Activated naive CD8-positive, alpha-beta T cell treated with anti-CD3 and anti-CD28 coated beads, Interleukin-2, amount 50 U/mL, for 24 hours (primary cell): ENCODE results near the gene PDE4B.

Source experiments
- ATAC-seq: fragments of 150-1000 bp; cut with Tn5 transposase; one replicate; pipeline ENCODE4 v1.10.0; 2021
- DNase-seq: peaks from one replicate; pipeline ENCODE4 v3.0.0; 2021
- H3K27ac Mint-ChIP-seq: one replicate; pipeline ENCODE4 v1.8.0; 2021; ENCODE audit warnings: mild to moderate bottlenecking, mixed read lengths
- H3K27me3 Mint-ChIP-seq: one replicate; pipeline ENCODE4 v1.8.0; 2021; ENCODE audit warnings: mixed read lengths
- H3K36me3 Mint-ChIP-seq: one replicate; pipeline ENCODE4 v1.8.0; 2021; ENCODE audit warnings: low read depth, mixed read lengths
- H3K4me1 Mint-ChIP-seq: one replicate; pipeline ENCODE4 v1.8.0; 2021; ENCODE audit warnings: mixed read lengths
- H3K4me3 Mint-ChIP-seq: one replicate; pipeline ENCODE4 v1.8.0; 2021; ENCODE audit warnings: mild to moderate bottlenecking, moderate library complexity, mixed read lengths
- H3K9me3 Mint-ChIP-seq: one replicate; pipeline ENCODE4 v1.8.0; 2021; ENCODE audit warnings: mixed read lengths

The PDE4B gene

GRCh38 chr1:66250478-66250877 is 457.8 kb downstream of the PDE4B start:
- no peaks in the 10 kb centered on the region for H3K9me3 Mint-ChIP-seq
- no peak overlapping the region for H3K4me3 Mint-ChIP-seq
- no peak for DNase-seq
- H3K27ac Mint-ChIP-seq = no peak overlapping the region
- no peaks in the 10 kb centered on the region for H3K27me3 Mint-ChIP-seq
- no peaks in the 10 kb centered on the region for H3K36me3 Mint-ChIP-seq
- peaks cover 25% of the 10 kb centered on the region for H3K4me1 Mint-ChIP-seq
- no peak for ATAC-seq

- Mint-ChIP-seq H3K9me3 (no peaks in the 10 kb centered on the region), H3K27ac (no peak overlapping the region), H3K27me3 (no peaks in the 10 kb centered on the region), H3K36me3 (no peaks in the 10 kb centered on the region), H3K4me3 (no peak overlapping the region), H3K4me1 (peaks cover 32% of the 10 kb centered on the region)
- ATAC-seq (no peak), DNase-seq (no peak)
Measured at GRCh38 chr1:66251546-66251945, 458.9 kb downstream of the PDE4B start.

GRCh38 chr1:66253330-66253921 is 460.7 kb downstream of the PDE4B start:
- DNase-seq = no peak
- H3K4me3 Mint-ChIP-seq = no peak overlapping the region
- H3K27ac Mint-ChIP-seq = no peak overlapping the region
- H3K27me3 Mint-ChIP-seq = no peaks in the 10 kb centered on the region
- no peaks in the 10 kb centered on the region for H3K9me3 Mint-ChIP-seq
- H3K36me3 Mint-ChIP-seq = no peaks in the 10 kb centered on the region
- ATAC-seq = peak; percentile 95
- peaks cover 44% of the 10 kb centered on the region for H3K4me1 Mint-ChIP-seq

DNA sequence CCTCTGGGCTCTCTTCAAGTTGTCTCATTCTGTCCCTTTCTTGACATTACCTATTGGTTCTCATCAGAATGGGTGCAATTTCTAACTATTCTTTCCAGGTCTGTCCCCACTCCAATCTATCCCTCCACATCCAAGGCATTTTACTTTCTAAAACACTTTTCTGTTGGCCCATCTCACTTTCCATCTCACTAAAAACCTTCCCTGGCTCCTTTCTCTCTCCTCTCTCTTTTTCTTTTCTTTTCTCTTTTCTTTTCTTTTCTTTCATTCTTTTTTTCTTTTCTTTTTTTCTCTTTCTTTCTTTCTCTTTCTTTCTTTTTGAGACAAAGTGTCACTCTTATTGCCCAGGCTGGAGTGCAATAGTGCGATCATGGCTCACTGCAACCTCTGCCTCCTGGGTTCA is 462.1 kb downstream of the PDE4B start:
- DNase-seq (no peak), ATAC-seq (no peak)
- Mint-ChIP-seq H3K9me3 (no peaks in the 10 kb centered on the region), H3K27me3 (no peaks in the 10 kb centered on the region), H3K36me3 (no peaks in the 10 kb centered on the region), H3K4me3 (no peak overlapping the region), H3K27ac (no peak overlapping the region), H3K4me1 (peaks cover 52% of the 10 kb centered on the region)

GRCh38 chr1:66256629-66257572 is 464.2 kb downstream of the PDE4B start:
- H3K4me1 Mint-ChIP-seq = peaks cover 67% of the 10 kb centered on the region
- DNase-seq = no peak
- H3K9me3 Mint-ChIP-seq = no peaks in the 10 kb centered on the region
- ATAC-seq = peak; percentile 31
- no peaks in the 10 kb centered on the region for H3K36me3 Mint-ChIP-seq
- H3K27ac Mint-ChIP-seq = no peak overlapping the region
- H3K4me3 Mint-ChIP-seq = no peak overlapping the region
- H3K27me3 Mint-ChIP-seq = no peaks in the 10 kb centered on the region

DNA sequence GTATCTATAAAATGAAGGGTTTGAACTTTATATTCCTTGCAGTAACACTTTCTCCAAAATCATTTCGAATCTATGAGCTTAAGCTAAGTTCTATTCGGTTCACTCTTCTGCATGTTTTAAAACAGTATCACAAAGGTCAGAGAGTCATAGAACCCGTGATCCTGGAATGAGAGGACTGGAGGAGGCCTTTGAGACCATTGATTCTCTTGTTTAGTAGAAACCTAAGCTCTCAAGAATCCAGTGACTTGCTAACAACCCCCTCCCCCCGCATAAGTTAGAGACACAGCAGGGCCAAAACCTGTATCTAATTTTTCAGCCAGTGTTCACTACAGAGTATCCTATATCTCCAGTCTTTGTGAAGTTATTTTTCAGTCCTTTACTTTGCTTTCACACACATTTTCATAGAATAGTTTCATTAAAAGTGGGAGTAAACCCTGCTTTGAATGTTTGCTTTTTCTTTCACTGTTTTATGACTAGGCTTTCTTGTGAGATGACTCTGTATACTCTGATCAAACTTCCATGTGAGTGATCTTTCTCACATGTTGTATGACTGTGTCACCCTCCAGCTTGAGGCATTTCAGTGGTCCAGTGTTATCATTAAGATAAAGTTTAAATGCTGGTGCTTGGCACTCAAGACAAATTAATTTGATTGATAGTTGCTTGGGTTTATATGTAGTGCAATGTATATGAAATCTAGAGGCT is 465.9 kb downstream of the PDE4B start:
- H3K4me1 Mint-ChIP-seq = peaks cover 82% of the 10 kb centered on the region
- peak overlapping the region; percentile 62 for H3K27ac Mint-ChIP-seq
- no peaks in the 10 kb centered on the region for H3K9me3 Mint-ChIP-seq
- no peaks in the 10 kb centered on the region for H3K27me3 Mint-ChIP-seq
- ATAC-seq = peak; percentile 72
- H3K36me3 Mint-ChIP-seq = no peaks in the 10 kb centered on the region
- H3K4me3 Mint-ChIP-seq = no peak overlapping the region
- no peak for DNase-seq

- ATAC-seq (peak; percentile 67), DNase-seq (no peak)
- H3K36me3 Mint-ChIP-seq = no peaks in the 10 kb centered on the region
Measured at GRCh38 chr1:66261364-66261763, 468.7 kb downstream of the PDE4B start.

GRCh38 chr1:66262208-66262963 is 469.7 kb downstream of the PDE4B start:
- Mint-ChIP-seq H3K4me3 (no peak overlapping the region), H3K27ac (no peak overlapping the region), H3K36me3 (no peaks in the 10 kb centered on the region), H3K9me3 (no peaks in the 10 kb centered on the region), H3K4me1 (peaks cover 80% of the 10 kb centered on the region), H3K27me3 (no peaks in the 10 kb centered on the region)
- ATAC-seq = no peak
- no peak for DNase-seq

More at GRCh38 chr1:66261364-66261763, 468.7 kb downstream of the PDE4B start:
- Mint-ChIP-seq H3K9me3 (no peaks in the 10 kb centered on the region), H3K4me1 (peaks cover 80% of the 10 kb centered on the region), H3K27ac (no peak overlapping the region), H3K4me3 (no peak overlapping the region), H3K27me3 (no peaks in the 10 kb centered on the region)

GRCh38 chr1:66265268-66265667 is 472.6 kb downstream of the PDE4B start:
- Mint-ChIP-seq H3K36me3 (no peaks in the 10 kb centered on the region), H3K4me1 (peaks cover 64% of the 10 kb centered on the region), H3K4me3 (no peak overlapping the region), H3K9me3 (no peaks in the 10 kb centered on the region), H3K27me3 (no peaks in the 10 kb centered on the region), H3K27ac (no peak overlapping the region)
- DNase-seq = no peak
- no peak for ATAC-seq

DNA sequence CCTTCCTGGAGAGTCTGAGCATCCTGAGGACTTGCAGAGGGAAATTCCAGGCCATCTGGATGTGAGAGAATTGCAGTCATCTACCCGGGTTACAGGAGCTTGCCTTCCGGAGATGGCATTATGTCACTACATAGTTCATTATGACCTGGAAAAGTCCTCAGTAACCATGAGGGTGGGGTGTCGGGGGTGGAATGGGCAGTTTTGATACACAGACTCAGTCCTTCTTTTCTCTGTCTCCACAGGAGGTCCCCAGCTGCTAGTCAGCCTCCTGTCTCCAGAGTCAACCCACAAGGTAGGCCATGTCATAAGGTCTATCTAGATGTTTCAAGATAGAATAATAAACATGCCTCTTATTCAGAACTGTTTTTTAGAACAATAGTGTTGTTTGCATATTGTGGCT is 473.1 kb downstream of the PDE4B start:
- no peak for ATAC-seq
- no peak for DNase-seq
- Mint-ChIP-seq H3K4me1 (peaks cover 65% of the 10 kb centered on the region), H3K27me3 (no peaks in the 10 kb centered on the region), H3K9me3 (no peaks in the 10 kb centered on the region), H3K27ac (no peak overlapping the region), H3K36me3 (no peaks in the 10 kb centered on the region), H3K4me3 (no peak overlapping the region)

DNA sequence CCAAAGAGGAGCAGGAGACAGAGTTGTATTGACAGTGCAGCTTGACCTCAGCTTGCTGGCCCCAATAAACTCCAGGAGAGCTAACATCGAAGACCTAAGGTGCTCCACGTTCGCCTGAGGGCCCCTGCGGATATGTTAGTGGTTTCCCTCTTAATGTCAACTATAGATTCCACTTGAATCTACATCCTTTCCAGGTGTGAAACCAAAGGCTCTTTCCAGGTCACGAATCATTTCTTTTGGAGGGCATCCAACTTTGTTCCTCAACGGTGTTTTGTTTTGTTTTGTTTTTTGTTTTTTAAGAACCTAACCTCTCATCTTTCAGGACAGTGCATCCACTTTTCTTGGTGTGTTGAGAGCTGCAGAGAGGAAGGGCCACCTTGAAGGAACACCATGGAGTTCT is 473.7 kb downstream of the PDE4B start:
- Mint-ChIP-seq H3K4me3 (no peak overlapping the region), H3K27me3 (no peaks in the 10 kb centered on the region), H3K9me3 (no peaks in the 10 kb centered on the region), H3K27ac (no peak overlapping the region), H3K36me3 (no peaks in the 10 kb centered on the region), H3K4me1 (peaks cover 65% of the 10 kb centered on the region)
- ATAC-seq = no peak
- no peak for DNase-seq

- no peaks in the 10 kb centered on the region for H3K9me3 Mint-ChIP-seq
- ATAC-seq (no peak), DNase-seq (no peak)
- H3K4me1 Mint-ChIP-seq = peaks cover 65% of the 10 kb centered on the region
- H3K27ac Mint-ChIP-seq = no peak overlapping the region
- no peak overlapping the region for H3K4me3 Mint-ChIP-seq
- H3K27me3 Mint-ChIP-seq = no peaks in the 10 kb centered on the region
- no peaks in the 10 kb centered on the region for H3K36me3 Mint-ChIP-seq
Measured at GRCh38 chr1:66266756-66267155, 474.1 kb downstream of the PDE4B start.

DNA sequence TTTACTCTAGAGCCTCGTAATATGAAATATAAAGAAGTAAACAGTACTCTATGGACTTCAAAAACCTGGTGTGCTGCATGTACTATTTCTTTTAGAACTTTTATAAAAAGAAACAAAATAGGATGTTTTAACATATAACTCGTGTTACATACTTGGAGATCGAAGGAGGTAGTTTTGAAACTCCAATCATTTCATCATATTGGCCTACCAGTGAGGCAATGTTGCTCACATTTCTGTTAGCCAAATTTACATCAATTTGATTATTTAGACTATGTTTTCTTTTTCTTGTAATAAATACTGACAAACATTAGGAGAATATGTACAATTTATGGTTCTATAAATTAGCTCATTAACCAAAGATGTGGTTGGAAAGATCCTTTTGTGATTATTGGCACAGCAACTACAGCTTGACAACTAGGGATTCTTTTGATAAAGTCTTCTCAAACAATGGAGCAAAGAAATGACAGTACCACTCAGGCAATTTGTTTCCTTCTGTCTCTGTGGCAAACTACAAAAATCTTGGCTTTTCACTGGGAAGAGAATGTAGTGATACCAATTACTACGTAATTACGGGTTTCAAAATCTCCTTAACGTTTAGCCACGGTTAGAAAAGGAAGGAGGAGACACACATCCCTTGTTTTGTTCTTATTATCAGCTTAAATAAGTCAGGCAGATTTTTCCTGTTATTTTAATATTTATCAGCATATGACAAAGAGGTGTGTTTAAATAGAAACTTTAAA is 474.7 kb downstream of the PDE4B start:
- Mint-ChIP-seq H3K27me3 (no peaks in the 10 kb centered on the region), H3K4me3 (no peak overlapping the region), H3K9me3 (no peaks in the 10 kb centered on the region), H3K27ac (no peak overlapping the region), H3K36me3 (no peaks in the 10 kb centered on the region), H3K4me1 (peaks cover 65% of the 10 kb centered on the region)
- ATAC-seq (no peak), DNase-seq (no peak)

- H3K9me3 Mint-ChIP-seq = peaks cover 3% of the 10 kb centered on the region
- no peak for ATAC-seq
- peaks cover 60% of the 10 kb centered on the region for H3K4me1 Mint-ChIP-seq
- no peaks in the 10 kb centered on the region for H3K27me3 Mint-ChIP-seq
- no peaks in the 10 kb centered on the region for H3K36me3 Mint-ChIP-seq
- DNase-seq = no peak
- H3K27ac Mint-ChIP-seq = no peak overlapping the region
- H3K4me3 Mint-ChIP-seq = no peak overlapping the region
Measured at GRCh38 chr1:66269222-66269621, 476.5 kb downstream of the PDE4B start.
